GM18858 (cell line): Measurements from ENCODE around the gene TBRG4.

ENCODE experiments used
- ATAC-seq: cut with Tn5 transposase; IDR thresholded peaks from one replicate; pipeline ENCODE4 v1.9.1; 2021; ENCODE audit not compliant: unreplicated experiment

The TBRG4 gene

DNA sequence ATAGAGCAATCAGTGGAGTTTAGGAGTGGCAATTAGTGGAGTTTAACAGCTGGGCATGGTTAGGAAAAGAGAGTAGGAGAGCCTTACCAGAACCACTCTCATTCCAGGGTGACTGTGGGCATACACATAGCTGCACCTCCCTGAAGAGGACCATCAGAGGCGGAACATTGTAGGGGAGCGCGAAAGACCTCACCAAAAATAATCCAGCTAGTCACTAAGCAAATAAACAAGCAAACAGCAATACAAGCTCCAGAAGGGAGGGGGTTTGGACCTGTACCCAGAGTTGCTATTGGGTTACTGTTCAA lies 18.6 kb downstream of the TBRG4 start:
- no peak for ATAC-seq

GRCh38 chr7:45092100-45092930 lies 19.2 kb downstream of the TBRG4 start:
- no peak for ATAC-seq

DNA sequence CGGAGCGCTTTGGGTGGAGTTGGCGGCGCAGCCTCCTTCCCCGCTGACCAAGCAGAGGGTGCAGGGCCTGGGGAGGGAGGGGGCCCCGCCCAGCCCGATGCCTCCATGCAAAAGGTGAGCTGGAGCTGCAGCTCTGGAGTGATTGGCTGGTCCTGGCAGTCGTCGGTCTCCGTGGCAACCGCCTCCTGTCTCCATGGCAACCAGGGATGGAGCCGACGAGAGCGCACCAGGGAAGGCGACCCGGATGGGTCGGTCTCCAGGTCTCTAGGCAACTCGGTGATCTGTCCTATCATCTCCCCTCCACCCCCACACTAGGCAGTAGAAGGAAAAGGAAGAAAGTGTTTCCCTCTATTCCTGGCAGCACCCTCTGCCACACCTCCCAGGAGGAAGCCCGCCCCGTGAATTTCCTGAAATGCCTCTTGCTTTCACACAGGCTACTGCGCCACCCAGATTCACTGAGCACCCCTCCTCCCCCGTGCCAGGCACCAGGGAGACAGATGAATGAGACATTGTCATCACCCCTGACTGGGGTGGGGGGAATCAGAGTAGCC lies 22.1 kb downstream of the TBRG4 start:
- ATAC-seq: no peak

- ATAC-seq: no peak
Measured at GRCh38 chr7:45088821-45089340, 22.6 kb downstream of the TBRG4 start, which contains the start of gene NACAD. NACAD (minus strand) TSS chr7:45088969; CDS start chr7:45088894, 75 bp downstream.

DNA sequence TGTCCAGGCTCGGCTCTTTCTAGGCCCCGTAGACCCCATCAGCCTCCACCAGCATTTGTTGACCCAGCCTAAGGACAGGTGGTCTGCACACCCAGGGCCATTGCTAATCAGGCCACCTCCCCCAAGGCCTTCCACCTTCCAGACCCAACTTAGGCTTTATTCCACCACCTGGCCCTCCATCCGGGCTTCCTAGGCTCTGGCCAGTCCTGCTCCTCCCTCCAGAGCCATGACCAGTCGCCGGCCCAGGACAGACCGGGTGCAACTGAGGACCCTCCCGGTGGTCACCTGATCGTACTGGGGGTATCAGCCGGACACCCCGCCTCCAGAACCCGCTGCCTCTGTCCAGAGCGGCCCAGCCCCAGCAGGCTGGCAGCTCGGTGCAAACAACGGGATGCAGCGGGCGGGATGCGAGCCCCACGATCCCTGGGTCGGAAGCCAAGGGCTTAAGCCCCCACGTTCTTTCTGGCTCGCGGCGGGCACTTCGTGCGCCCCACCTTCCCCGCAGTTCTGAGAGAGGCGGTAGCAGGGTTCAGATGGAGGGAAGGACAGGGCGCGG lies 23.3 kb downstream of the TBRG4 start:
- no peak for ATAC-seq

DNA sequence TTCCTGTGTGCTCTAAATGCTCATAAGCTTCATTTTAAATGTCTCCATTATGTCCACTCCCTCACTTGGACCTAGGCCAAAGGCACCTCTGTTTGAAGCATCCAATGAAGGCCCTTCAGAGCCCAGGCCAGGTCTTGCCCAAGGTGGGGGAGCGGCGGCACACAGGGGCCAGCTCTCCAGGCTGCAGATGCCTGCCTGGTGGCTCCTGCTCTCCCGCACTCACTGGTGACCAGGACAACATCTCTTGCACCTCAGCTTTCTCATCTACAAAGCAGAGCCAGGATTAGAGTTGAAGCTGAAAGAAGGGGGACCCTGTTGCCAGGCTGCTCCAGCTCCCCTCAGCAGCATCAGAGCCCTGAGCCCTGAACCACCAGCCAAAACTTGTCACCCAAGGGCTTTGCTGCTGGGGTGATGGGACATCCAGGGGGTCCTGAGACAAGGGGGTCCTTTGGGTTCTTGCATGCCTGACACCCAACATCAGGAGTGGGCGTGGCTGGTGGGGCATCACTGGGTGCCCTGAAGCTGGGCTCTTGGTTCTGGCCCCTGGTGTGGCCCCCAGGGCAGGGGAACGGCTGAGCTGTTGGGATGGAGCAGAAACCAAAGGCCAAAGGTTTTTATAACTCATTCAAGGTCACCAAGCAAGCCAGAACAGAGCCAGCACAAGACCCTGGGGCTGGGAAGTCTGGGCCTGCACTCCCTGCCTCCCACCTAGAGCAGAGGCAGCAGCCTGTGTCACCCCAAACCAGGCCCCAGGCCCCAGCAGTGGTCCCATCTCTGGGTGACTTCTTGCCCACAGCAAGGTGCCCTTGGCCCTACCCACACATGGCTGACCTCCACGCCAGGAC lies 24.0 kb downstream of the TBRG4 start:
- no peak for ATAC-seq

DNA sequence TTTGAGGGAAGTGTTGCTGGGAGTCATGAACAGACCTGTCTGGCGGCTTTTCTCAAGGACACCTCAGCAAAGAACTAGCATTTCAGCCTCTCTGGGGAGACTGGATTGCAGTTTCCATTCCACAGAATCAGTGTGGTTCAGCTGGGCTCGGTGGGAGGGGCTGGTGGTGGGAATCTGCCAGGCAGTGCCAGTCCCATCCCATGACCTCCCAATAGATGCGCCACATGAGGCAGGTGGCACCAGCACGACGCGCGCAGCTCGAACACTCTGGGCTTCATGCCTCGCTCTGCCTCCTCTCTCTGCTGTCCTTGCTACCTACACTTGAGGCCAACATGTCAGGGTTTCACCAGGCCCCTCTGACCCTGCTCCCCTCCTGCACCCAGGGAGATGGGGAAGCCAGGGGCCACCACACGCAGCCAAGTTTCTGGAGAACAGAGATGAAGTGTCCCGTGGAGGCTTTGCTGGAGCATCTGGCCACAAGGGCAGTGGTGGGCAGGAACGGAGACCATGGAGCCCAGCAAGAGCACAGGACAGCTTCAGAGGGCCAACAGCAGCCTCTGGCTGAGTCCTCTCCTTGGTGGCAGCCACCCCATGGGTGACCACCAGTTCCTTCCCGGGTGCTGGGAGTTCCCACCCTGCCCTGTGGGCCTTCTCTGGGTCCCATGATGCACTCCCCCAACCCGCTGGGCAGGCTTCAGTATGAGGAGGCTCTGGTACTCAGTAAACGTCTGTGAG lies 25.0 kb downstream of the TBRG4 start:
- no peak for ATAC-seq

DNA sequence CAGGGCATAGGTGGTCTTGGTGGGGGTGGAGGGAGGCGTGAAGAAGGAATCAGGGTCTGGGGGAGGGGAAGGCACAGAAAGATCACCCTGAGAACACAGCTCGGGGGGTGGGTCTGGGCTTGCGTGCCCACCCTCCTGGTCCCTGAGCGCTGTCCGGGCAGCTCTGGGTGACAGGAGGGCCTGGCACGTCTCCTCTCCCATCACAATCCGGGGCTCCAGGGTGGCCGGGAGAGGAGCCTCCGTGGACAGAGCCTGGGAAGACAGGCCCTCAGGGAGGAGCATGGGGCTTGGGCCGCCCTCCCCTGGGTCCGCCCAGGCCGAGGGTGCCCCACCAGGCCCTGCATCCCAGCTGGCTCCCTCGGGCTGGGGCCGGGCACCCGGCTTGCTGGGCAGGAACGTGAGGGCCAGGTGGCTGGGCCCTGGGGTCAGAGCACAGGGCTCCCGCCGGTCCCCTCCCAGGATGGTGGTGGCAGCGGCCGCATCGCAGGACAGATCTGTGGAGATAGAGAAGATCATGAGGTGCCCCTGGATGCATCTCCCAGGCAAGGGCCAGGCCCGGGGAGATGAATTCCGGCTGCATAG lies 25.8 kb downstream of the TBRG4 start:
- ATAC-seq: no peak

- no peak for ATAC-seq
Measured at GRCh38 chr7:45084901-45085618, 26.4 kb downstream of the TBRG4 start.

GRCh38 chr7:45084336-45084735 lies 27.2 kb downstream of the TBRG4 start:
- ATAC-seq: no peak

GRCh38 chr7:45082831-45083331 lies 28.6 kb downstream of the TBRG4 start:
- no peak for ATAC-seq

GRCh38 chr7:45082031-45082830 lies 29.3 kb downstream of the TBRG4 start:
- no peak for ATAC-seq

DNA sequence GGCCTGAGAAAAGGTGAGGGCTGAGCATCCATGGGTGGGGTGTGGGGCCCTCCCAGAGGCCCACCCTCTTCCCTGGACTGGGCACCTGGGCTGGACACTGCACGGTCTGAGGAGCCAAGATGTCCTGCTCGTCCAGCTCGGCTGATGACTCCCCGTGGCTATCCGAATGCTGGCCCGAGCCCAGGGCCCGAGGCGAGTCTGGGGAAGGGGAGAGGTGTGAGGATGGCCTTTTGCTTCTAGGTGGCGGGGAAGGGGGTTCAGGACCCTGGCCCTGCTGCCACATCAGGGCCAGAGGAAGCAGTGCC lies 29.9 kb downstream of the TBRG4 start:
- ATAC-seq: no peak

GRCh38 chr7:45080958-45081669 lies 30.4 kb downstream of the TBRG4 start:
- ATAC-seq: no peak

GRCh38 chr7:45080265-45080957 lies 31.1 kb downstream of the TBRG4 start:
- ATAC-seq: no peak

- ATAC-seq: no peak
Measured at GRCh38 chr7:45078125-45078681, 33.3 kb downstream of the TBRG4 start.

GRCh38 chr7:45077579-45077978 lies 33.9 kb downstream of the TBRG4 start:
- no peak for ATAC-seq
